ENCODE data around the gene CHID1. TPM values are rescaled to one million over a fixed set of nuclear protein-coding genes. Genes with fewer than 3 reads are reported as not detected.
A peak's percentile ranks its signal among the peaks of the same experiment; 100 is the strongest.

CHID1 gene
- total RNA-seq, 3 donors from 2014 or later: 58.3 to 79.5 (median 68.3) TPM

- H3K9me3 ChIP-seq: no peaks in the 10 kb centered on the region
- peak overlapping the region; percentile 79 to 94 for H3K27ac ChIP-seq
- H3K27me3 ChIP-seq: no peaks in the 10 kb centered on the region
- H3K4me3 ChIP-seq: peak overlapping the region in 2 of 3 donors; percentile 60 to 79
- H3K36me3 ChIP-seq: peaks cover 9% of the 10 kb centered on the region
- DNase-seq (ENCODE audit: low spot score in 2 of 2): peak in 1 of 2 donors; percentile 85
- TF ChIP-seq POLR2AphosphoS5 (IDR thresholded peaks at IDR 0.05) (peak in 2 of 3 donors; percentile 14 to 38), POLR2A (IDR thresholded peaks at IDR 0.05) (no peak)
- TF ChIP-seq, protein P1, sequence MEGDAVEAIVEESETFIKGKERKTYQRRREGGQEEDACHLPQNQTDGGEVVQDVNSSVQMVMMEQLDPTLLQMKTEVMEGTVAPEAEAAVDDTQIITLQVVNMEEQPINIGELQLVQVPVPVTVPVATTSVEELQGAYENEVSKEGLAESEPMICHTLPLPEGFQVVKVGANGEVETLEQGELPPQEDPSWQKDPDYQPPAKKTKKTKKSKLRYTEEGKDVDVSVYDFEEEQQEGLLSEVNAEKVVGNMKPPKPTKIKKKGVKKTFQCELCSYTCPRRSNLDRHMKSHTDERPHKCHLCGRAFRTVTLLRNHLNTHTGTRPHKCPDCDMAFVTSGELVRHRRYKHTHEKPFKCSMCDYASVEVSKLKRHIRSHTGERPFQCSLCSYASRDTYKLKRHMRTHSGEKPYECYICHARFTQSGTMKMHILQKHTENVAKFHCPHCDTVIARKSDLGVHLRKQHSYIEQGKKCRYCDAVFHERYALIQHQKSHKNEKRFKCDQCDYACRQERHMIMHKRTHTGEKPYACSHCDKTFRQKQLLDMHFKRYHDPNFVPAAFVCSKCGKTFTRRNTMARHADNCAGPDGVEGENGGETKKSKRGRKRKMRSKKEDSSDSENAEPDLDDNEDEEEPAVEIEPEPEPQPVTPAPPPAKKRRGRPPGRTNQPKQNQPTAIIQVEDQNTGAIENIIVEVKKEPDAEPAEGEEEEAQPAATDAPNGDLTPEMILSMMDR (IDR thresholded peaks at IDR 0.05): no peak
- peaks cover 34 to 63% of the 10 kb centered on the region in 2 donors for H3K4me1 ChIP-seq
- intact Hi-C loops (cut with DNase I; ENCODE audit: low total_unique reads): no loop called here
These were observed 85.0 kb downstream of the CHID1 start for GRCh38 chr11:825366-826226.

DNA sequence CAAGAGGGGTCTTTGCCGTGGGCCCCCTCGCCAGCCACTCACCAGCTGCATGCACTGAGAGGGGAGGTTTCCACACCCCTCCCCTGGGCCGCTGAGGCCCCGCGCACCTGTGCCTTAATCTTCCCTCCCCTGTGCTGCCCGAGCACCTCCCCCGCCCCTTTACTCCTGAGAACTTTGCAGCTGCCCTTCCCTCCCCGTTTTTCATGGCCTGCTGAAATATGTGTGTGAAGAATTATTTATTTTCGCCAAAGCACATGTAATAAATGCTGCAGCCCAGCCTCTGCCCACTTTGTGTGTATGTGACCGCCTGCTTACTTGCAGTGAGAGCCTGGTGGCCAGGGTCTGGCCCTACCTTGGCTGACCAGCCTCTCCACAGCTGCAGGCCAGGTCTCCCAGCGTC, 85.7 kb downstream of the CHID1 start:
- peaks cover 9% of the 10 kb centered on the region for H3K36me3 ChIP-seq
- H3K27me3 ChIP-seq: no peaks in the 10 kb centered on the region
- intact Hi-C loops (cut with DNase I; ENCODE audit: low total_unique reads): no loop called here
- no peaks in the 10 kb centered on the region for H3K9me3 ChIP-seq
- peak overlapping the region; percentile 33 to 50 for H3K27ac ChIP-seq
- peaks cover 30 to 62% of the 10 kb centered on the region in 2 donors for H3K4me1 ChIP-seq
- H3K4me3 ChIP-seq: no peak overlapping the region
- TF ChIP-seq POLR2A (IDR thresholded peaks at IDR 0.05): no peak
- TF ChIP-seq, protein P1 (IDR thresholded peaks at IDR 0.05): no peak
- no peak for TF ChIP-seq POLR2AphosphoS5 (IDR thresholded peaks at IDR 0.05)
- DNase-seq (ENCODE audit: low spot score in 2 of 2): no peak

DNA sequence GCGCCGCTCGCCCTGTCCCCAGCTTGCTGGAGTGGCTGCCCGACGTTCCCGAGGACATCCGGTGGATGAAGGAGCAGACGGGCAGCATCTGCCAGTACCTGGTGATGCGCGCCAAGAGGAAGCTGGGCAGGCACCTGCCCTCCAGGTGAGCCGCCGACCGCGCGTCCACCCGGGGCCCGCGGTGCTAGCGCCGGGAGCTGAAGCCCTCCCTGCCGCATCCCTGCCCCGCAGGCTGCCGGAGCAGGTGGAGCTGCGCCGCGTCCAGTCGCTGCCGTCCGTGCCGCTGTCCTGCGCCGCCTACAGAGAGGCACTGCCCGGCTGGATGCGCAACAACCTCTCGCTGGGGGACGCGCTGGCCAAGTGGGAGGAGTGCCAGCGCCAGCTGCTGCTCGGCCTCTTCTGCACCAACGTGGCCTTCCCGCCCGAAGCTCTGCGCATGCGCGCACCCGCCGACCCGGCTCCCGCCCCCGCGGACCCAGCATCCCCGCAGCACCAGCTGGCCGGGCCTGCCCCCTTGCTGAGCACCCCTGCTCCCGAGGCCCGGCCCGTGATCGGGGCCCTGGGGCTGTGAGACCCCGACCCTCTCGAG, 86.2 kb downstream of the CHID1 start:
- TF ChIP-seq POLR2A (IDR thresholded peaks at IDR 0.05) (no peak), POLR2AphosphoS5 (IDR thresholded peaks at IDR 0.05) (no peak)
- TF ChIP-seq, protein P1 (IDR thresholded peaks at IDR 0.05): no peak
- no peak for DNase-seq (ENCODE audit: low spot score in 2 of 2)
- Histone ChIP-seq H3K27ac (peak overlapping the region; percentile 33 to 50), H3K4me3 (no peak overlapping the region), H3K27me3 (no peaks in the 10 kb centered on the region), H3K36me3 (peaks cover 9% of the 10 kb centered on the region), H3K4me1 (peaks cover 25 to 57% of the 10 kb centered on the region in 2 donors), H3K9me3 (no peaks in the 10 kb centered on the region)
- intact Hi-C loops (cut with DNase I; ENCODE audit: low total_unique reads): no loop called here

- Histone ChIP-seq H3K27ac (peak overlapping the region; percentile 33 to 50), H3K4me3 (no peak overlapping the region), H3K27me3 (no peaks in the 10 kb centered on the region), H3K36me3 (peaks cover 9% of the 10 kb centered on the region), H3K4me1 (peaks cover 23 to 50% of the 10 kb centered on the region in 2 donors), H3K9me3 (no peaks in the 10 kb centered on the region)
- TF ChIP-seq POLR2A (IDR thresholded peaks at IDR 0.05): no peak
- TF ChIP-seq POLR2AphosphoS5 (IDR thresholded peaks at IDR 0.05): no peak
- TF ChIP-seq, protein P1 (IDR thresholded peaks at IDR 0.05): no peak
- intact Hi-C loops (cut with DNase I; ENCODE audit: low total_unique reads): no loop called here
- DNase-seq (ENCODE audit: low spot score in 2 of 2): no peak
These were observed 86.9 kb downstream of the CHID1 start for GRCh38 chr11:823441-824291.

Measured in breast epithelium (tissue), 4 donors.